GM12801 (cell line): ENCODE measurements around the gene EXOC6B.

Source experiments
- CTCF ChIP-seq: IDR thresholded peaks from one replicate; pipeline ENCODE4 v1.5.1; 2011; ENCODE audit warnings: control low read depth; ENCODE audit not compliant: insufficient read length; ENCODE audit errors: extremely low read depth

The EXOC6B gene

GRCh38 chr2:72454189-72454588, 371.6 kb downstream of the EXOC6B start:
- no peak for TF ChIP-seq CTCF

GRCh38 chr2:72442270-72442669, 383.6 kb downstream of the EXOC6B start:
- no peak for TF ChIP-seq CTCF

GRCh38 chr2:72439892-72440291, 385.9 kb downstream of the EXOC6B start:
- TF ChIP-seq CTCF = no peak

- no peak for TF ChIP-seq CTCF
Observed at GRCh38 chr2:72438364-72438763, 387.5 kb downstream of the EXOC6B start.

- TF ChIP-seq CTCF = no peak
Observed at GRCh38 chr2:72431737-72432136, 394.1 kb downstream of the EXOC6B start.

GRCh38 chr2:72427022-72427861, 398.6 kb downstream of the EXOC6B start:
- TF ChIP-seq CTCF = no peak

GRCh38 chr2:72425996-72426395, 399.8 kb downstream of the EXOC6B start:
- TF ChIP-seq CTCF = no peak
